HG03442 (cell line): ENCODE data around the gene FOXN3.
A peak's percentile ranks its signal among the peaks of the same experiment; 100 is the strongest.

ENCODE experiments used
- ATAC-seq: cut with Tn5 transposase; IDR thresholded peaks from one replicate; pipeline ENCODE4 v1.9.1; 2021; ENCODE audit warnings: mild to moderate bottlenecking, moderate library complexity; ENCODE audit not compliant: unreplicated experiment

Gene FOXN3, protein sequence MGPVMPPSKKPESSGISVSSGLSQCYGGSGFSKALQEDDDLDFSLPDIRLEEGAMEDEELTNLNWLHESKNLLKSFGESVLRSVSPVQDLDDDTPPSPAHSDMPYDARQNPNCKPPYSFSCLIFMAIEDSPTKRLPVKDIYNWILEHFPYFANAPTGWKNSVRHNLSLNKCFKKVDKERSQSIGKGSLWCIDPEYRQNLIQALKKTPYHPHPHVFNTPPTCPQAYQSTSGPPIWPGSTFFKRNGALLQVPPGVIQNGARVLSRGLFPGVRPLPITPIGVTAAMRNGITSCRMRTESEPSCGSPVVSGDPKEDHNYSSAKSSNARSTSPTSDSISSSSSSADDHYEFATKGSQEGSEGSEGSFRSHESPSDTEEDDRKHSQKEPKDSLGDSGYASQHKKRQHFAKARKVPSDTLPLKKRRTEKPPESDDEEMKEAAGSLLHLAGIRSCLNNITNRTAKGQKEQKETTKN

DNA sequence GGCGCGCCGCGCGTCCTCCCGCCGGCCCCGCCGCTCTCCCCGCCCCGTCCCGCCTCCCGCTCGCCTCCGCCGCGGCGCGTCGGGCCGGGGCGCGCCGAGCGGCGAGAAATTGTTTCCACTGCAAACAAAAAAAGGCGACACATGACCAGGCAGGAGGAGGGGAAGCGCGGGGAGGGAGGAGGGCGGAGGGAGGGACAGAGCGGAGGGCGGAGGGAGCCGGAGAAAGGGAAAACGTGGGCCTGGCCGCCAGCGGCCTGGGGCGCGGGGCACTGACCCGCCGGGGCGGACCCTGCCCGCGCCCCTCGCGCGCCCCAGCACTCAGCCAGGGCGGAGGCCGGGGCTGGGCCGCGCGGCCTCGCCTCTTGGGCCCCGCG lies at the start of gene FOXN3:
Gene FOXN3, minus strand, starts transcription at position 143 of the 374 bp plus-strand sequence. CDS start 4,757 bp downstream, outside the sequence.
- ATAC-seq = peak; percentile 44

DNA sequence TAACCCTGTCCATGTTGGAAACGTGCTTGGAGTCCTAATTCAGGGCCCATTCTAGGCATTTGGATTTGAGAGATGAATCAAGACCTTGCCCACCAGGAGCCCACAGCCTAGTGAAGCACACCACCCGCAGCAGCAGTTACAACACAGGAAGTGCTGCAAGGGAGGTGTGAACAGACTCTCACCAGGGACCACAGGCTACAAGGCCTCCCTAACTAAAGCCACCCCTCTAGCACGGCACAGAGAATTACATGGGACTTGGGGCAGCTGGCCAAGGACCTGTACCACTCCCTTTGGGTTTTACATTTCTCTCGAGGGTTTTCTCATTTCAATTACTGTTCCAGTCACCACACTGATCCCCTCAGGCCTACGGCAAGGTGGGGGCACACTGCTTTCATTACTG lies 49.5 kb upstream of the FOXN3 start:
- ATAC-seq = peak; percentile 52

DNA sequence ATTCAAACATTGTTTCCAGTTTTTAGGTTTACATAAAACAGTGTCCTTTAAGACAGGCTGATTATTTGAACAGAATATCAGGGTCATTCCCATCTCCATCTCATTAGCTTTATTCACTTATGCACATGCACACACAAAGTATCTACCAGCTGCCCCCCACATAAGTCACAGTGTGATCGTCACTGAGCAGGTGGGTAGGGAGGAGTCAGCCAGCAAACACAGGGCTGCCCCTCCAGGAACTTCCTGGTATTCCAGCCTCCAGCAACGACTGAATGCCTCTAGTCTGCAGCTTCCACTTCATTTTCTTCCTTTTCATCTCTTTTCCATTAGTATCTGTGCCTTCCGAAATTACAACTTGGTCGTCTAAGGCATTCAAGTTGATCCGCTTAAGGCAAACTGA lies 48.8 kb upstream of the FOXN3 start:
- ATAC-seq = no peak

DNA sequence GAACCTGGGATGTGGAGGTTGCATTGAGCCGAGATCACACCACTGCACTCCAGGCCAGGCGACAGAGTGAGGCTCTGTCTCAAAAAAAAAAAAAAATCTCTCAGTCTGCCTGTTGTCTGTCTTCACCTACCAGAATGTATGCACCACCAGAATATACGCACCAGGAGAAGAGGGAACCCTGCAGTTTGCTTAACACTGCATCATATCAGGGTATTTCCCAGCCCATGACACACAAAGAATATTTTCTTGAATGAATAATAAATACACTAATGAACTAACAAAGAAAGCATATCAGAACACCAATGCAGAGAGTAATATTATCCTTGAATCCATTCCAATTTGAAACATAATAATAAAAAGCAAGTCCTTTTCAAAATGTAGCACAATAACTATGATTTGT lies 44.2 kb upstream of the FOXN3 start:
- no peak for ATAC-seq

DNA sequence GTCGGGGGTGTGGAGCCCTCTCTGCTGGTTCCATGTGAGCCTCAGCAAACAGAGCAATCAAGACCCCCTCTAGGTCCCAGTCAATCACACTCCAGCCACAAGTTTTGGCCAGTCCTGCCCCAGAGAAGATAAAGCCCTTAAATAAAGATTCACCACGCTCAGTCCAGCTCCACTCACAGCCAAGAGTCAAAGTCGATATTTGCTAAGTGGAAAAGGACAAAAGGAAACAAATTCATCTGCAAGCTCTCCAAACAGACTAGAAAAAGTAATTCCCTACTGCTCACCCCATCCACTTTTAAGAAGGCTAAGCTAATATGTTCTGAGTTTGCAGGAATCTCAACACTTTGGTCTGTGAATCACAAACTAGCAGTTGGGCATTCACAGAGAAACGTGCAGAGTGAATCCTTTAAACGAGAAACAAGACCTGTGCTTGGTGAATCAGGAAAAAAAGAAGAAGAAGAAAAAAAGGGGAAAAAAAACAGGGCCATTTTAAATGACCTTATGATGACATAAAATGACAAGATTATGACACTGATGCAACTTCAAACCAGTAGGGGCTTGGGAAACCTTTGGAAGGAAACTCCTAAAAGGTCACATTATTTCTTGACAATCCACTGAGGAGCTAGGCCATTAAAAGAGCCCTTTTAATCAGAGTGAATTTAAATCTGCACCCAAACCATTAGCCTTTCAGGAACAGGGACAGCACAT lies 41.8 kb upstream of the FOXN3 start:
- no peak for ATAC-seq

DNA sequence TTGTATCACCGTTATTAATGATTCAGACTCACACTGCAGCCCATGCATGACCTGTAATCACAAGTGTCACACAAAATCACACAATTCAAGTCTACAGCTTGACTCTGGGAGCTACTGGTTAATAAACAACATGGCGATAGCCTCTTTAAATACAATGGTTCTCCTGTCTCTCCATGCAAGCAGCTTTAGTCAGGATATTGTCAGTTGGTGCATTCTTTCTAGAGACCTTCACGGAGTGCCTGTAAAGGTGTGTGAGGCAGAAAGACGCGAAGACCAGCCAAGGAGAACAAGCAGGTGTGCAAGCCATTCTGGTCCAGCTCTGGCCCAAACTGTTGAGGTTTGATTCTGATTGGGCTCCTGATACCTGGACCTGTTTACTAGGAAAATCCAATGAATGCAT lies 40.0 kb upstream of the FOXN3 start:
- no peak for ATAC-seq

DNA sequence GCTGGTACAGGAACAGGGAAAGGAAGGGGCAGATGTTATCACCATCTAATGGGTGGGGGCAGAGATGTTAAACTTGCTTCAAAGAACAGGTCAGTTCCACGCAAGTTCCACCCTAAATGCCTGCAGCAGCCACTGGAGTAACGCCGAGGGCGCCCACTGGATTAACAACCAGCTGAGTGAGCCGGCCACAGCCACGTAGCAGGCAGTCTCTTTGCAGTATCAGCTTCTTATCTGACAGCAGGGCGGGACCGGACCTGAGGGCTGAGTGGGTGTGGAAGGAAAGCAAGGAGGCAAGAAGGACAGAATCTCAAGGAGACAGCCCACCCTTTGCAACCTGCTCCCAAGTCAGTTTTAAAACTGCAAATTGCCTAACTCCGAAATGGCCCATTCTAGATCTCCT lies 38.4 kb upstream of the FOXN3 start:
- ATAC-seq = no peak

DNA sequence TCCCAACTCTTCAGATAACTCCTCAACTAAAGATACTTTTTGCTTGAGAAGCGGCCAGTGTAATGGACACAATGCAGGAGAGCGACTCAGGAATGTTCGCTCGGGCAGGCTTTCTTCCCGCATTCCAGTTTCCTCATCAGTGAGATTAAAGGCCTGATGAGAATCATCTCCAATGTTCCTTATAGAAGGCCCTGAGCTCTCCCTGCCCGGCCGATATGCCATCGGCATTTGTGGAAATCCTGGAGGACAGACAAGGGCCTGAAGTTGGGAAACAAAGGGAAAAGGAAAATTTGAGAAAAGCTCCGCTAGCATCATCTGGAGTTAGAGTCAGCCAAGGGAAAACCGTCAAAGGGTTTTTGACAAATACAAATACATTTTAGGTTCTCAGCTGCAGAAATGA lies 38.0 kb upstream of the FOXN3 start:
- no peak for ATAC-seq

DNA sequence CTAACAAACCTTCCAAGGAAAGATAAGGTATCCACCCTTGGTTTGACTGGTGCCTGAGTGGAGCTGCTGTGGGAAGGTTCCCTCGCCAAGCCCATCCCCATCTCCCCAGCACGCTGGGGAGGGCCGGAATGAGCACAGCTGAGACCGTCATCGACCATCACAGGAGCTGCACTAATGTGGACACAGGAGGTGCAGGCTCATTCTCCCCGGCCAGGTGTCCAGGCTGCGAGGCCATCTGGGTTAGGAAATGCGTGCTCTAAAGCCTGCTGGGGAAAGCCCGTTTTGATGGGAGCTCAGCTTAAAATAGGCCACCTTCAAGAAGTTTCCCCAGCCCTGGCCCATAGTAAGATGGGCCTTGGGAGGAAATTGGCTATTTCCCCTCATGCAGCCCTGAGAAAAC lies 35.2 kb upstream of the FOXN3 start:
- no peak for ATAC-seq

DNA sequence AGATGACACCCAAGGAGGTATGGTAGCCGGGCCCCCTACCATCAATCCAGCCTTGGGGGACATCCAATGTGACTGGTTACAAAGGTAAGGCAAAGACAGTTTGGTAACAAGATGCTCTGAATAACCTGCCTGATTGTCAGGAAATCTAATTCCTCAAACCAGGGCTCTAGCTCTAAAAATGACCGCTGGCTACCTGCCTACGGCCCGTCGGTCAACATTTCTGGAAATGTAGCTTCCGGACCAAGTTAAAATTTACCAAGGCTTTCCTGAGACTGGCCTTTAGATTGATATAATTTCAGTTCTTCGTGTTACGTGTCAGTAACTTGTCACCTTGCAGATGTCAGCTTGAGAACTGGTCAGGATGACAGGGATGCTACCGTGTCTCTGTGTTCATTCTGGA lies 34.2 kb upstream of the FOXN3 start:
- no peak for ATAC-seq

DNA sequence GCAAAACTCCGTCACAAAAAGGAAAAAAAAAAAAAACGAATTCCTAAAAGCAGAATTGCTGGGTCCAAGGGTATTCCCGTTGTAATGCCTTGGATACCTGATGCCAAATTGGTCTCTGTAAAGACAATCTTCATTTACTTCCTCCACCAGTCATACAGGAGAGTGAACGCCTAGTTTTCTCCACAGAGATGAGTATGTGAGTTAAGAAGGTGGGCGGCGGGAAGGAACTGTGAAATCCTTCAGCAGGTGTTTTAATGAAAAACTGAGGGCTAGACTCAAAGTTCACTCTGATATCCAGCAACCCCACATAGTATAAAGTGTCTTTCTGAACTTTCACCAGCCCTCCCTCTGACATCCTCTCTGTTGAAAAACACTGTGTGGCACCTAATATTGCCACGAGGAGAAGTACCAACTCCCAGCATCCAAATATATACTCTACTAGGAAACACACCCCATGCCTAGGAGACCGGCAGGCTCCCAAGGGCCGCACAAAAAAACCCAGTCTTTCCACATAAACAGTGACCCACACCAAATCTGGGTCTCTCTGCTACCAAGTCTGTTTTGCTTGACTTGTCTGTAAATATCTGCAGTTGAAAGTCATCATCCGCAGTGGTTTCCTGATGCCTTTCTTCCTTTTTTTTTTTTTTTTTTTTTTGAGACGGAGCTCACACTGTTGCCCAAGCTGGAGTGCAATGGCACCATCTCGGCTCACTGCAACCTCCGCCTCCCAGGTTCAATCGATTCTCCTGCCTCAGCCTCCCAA lies 30.3 kb upstream of the FOXN3 start:
- ATAC-seq = no peak

DNA sequence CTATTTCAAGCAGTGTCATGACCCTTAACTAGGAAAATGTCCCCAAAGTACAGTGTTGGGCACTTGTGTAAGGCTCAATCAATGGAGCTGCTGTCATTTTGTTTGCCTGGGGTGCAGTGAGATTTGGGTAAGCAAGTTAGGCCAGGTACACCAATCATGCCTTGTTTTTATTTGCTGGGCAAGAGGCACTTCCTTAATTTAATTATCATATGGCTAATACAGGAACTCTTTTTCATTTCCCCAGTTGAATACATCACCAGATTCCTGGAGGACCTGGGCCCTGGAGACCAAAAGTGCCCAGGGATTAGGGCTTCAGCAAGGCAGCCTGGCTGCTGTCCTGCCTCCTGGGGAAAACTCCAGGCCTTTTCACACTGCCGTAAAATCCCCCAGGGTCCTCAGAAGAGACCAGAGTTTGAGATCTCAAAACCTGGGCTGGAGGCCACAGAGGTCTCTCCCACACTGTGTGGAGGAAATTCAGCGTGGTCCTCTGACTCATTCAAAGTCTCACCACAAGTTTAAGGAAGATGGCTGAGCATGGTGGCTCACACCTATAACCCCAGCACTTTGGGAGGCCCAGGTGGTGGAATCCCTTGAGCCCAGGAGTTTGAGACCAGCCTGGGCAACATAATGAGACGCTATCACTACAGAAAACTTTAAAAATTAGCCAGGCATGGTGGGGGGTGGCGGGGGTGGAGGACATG lies 28.4 kb upstream of the FOXN3 start:
- ATAC-seq = no peak

DNA sequence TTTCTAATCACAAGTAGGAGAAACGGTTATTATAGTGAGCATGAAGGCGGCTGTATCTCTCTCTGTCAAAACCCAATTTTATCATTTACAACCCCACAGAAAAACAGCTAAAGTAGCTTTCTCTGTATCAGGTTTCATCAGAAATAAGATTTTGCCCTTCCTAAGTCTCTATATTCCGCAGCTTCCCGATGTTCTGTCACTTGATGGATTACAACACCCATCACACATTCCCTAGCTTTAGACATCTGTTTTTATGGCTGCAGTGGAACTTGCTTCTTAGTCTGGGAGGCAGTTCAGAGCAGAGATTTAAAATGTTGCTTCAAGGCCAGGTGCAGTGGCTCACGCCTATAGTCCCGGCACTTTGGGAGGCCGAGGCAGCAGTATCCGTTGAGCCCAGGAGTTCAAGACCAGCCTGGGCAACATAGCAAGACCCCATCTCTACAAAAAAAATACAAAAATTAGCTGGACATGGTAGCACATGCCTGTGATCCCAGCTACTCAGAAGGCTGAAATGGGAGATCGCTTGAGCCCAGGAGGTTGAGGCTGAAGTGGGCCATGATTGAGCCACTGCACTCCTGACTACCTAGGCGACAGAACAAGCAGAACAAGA lies 27.6 kb upstream of the FOXN3 start:
- ATAC-seq = no peak

DNA sequence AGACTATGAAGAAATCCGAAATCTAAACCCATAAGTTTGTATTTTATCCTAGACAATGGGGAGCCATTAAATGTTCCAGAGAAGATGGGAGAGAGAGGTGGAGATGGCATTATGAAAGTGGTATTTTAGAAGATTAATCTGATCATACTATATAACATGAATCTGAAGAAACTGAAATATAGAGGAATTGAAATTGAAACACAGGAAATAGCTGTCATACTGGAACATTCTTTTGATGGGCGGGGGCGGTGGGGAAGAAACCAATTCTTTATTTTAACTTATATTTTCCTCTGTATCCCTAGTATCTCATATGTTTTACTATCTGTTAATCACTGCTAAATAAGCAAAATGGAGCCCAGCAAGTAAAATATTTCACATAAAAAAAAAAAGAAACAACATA lies 27.0 kb upstream of the FOXN3 start:
- ATAC-seq = no peak

DNA sequence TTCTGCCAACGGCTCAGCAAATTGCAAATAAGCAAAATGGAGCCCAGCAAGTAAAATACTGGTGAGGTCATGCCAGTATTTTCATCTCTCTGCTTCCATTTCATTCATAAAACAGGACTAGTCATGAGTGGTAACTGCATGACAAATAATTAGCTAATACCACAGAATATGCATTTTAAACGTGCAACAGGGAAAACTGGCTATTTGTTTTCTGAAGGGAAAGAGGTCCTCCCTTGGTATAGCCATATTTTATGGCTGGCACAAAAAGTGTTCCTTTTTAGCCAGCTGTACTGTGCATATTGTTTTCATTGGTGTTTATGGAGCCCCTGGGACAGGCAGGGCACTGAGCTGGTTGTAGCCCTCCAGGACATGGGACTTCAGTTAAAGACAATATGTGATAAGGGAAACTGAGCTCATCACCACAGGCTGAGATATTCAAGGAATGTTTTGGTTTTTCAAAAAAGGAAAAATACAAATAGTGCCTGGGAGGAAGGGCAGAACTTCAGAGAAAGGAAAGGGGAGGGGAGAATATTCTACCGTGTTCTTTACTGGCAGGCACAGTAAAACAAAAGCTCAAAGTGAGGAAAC lies 26.1 kb upstream of the FOXN3 start:
- no peak for ATAC-seq

DNA sequence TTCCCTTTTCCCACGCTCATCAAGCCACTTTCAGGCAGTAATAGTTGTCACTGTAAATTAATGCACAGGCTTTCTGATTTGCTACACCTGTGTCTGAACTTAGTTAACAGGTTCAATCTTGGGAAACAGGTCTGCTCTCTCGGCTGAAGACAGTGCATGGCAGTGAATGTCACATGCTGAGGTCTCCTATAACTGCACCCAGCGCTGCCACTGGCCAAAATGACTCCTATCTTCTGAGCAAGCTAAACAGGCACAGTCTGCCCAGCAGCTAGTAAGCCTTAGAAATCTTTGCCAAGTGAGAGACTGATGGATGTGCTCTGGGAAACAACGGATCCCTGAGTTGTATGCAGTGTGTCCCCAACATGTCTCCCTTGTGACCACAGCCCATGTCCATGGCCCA lies 25.2 kb upstream of the FOXN3 start:
- no peak for ATAC-seq

DNA sequence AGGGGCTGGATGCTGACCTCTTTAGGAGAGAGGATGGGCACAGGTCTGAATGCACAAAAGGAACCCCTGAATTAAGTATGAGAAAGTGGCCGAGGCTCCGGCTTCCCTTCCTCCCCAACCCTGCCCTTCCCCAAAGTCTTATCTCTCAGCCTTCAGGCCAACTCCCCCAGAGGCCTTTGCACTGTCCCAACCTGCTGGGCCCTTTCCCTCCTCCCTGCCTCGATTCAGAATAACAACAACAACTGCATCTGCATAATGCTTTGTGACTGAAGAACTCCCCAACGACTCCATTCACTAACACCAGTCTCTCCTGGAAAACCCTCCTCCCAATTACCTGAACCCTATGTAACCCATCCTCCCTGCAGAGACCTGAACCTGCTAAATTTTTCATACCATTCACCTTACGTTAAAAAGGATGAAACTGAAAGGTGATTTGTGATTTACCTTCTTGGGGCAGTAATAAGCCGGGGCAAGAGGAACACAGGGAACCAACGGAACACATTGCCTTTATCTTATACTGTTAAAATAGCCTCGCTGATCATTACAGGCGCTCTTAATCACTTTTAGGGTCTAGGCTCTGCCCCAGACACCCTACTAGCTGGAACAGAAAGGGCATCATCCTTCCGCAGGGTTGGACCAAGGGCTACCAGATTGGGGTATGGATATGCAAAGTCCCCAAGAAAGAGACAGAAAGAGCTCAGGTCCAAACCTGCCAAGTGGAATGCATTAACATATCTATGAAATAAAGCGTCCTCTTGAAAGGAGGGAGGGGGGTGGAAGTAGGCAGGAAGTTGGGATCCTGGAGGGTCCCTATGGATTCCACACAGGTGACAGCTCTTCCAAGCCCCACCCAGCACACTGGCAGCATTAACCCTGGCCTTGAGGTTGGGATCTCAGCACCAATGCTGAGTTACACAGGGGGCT lies 24.2 kb upstream of the FOXN3 start:
- ATAC-seq = no peak

DNA sequence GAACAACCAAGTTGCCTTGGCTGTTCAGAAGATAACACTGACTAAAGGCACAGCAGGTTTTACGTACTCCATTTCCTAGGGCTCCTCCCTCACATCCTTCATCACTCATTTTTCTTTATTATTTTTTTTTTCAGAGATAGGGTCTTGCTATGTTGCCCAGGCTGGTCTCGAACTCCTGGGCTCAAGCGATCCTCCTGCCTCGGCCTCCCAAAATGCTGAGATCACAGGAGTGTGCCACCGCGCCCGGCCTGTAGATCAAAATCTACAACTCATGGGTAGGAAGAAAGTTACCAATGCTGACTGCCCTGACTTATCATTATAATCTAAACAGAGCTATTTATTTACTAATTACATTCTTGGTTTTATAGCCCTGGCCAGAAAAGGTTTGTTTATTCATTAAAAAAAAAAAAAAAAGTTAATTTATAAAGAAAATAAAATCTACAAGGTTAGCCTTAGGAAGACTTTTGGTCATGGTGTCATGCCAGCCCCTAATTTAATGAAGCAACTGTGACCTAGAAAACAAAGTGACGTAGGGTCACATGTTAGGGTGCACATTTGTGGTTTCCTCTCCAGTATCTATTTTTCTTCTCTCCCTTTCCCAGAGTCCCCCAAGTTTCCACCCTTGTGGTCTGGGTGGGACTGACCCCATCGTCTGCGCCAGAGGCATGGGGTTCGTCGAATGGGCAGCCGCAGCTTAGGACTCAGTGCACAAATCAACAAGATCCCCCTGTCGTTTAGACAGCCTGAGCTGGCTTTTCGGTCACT lies 19.0 kb upstream of the FOXN3 start:
- no peak for ATAC-seq
